ENCODE results near the gene SMPD3.
A peak's percentile ranks its signal among the peaks of the same experiment; 100 is the strongest.

SMPD3 gene

DNA sequence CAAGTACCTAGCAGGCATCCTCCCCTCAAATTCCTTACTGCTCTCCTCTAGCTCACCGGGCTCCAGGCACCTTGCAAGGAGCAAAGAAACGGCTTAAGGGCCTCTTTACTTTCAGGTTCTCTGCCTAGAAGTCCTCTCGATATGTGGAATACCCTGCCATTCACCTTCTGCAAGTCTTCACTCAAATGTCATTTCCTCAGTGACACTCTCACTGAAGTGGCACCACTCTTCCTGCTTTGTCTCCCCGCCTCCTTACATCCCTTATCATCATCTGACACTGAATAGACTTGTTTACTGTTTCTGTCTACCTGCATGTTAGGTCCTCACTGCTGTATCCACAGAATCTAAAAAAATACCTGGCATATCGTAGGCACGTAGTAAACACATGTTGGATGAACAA lies 138.5 kb downstream of the SMPD3 start:
- TF ChIP-seq, protein P1, sequence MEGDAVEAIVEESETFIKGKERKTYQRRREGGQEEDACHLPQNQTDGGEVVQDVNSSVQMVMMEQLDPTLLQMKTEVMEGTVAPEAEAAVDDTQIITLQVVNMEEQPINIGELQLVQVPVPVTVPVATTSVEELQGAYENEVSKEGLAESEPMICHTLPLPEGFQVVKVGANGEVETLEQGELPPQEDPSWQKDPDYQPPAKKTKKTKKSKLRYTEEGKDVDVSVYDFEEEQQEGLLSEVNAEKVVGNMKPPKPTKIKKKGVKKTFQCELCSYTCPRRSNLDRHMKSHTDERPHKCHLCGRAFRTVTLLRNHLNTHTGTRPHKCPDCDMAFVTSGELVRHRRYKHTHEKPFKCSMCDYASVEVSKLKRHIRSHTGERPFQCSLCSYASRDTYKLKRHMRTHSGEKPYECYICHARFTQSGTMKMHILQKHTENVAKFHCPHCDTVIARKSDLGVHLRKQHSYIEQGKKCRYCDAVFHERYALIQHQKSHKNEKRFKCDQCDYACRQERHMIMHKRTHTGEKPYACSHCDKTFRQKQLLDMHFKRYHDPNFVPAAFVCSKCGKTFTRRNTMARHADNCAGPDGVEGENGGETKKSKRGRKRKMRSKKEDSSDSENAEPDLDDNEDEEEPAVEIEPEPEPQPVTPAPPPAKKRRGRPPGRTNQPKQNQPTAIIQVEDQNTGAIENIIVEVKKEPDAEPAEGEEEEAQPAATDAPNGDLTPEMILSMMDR (IDR thresholded peaks at IDR 0.05; ENCODE audit: low read depth, low read length, missing control alignments): no peak
- H3K27me3 ChIP-seq (replicated peaks): no peaks in the 10 kb centered on the region
- peak overlapping the region; percentile 80 for H3K4me3 ChIP-seq (ENCODE audit: low read depth, low read length)
- DNase-seq: no peak
- peak overlapping the region; percentile 83 for H3K27ac ChIP-seq
- in situ Hi-C loops (cut with HindIII; ENCODE audit: low pct_ligation_motif_present, low sequenced_read_pairs): no loop called here
- H3K36me3 ChIP-seq (replicated peaks): peaks cover 30% of the 10 kb centered on the region

Data from brain microvascular endothelial cell (primary cell).